Adrenal gland (tissue), 12 donors: Measurements from ENCODE around the gene TSPAN15. TPM values are rescaled to one million over a fixed set of nuclear protein-coding genes. Genes with fewer than 3 reads are reported as not detected.
"Not testable (repeated sequence)": the region's sequence is repeated elsewhere in the genome, so short reads cannot be mapped to it uniquely, and the experiment has no call there.

ENCODE experiments used
- DNase-seq, 7 donors: peaks; one replicate each; pipeline ENCODE4 v3.0.0-alpha.2; 2019 to 2020
- H3K27ac ChIP-seq, 5 donors: fragments of 200-600 bp; sonication (generic) in 4 of 5; 1 replicate in 3 of 5; 2 replicates in 2 of 5; pipeline versions ENCODE4 v1.5.1 to v1.8.0; 2016 to 2020; ENCODE audit warnings: mild to moderate bottlenecking in 1 of 5
- H3K27me3 ChIP-seq: fragments of 200-600 bp; 2 replicates; pipeline ENCODE4 v1.8.0; 2021
- H3K36me3 ChIP-seq, 2 donors: fragments of 200-600 bp; replicated peaks in 1 of 2; 1 replicate in 1 of 2; 2 replicates in 1 of 2; pipeline versions ENCODE4 v1.5.1 to v1.8.0; 2018 to 2022
- H3K4me1 ChIP-seq, 2 donors: fragments of 200-600 bp; replicated peaks in 1 of 2; 1 replicate in 1 of 2; 2 replicates in 1 of 2; pipeline versions ENCODE4 v1.5.1 to v1.8.0; 2018 to 2021
- H3K4me3 ChIP-seq, 4 donors: fragments of 200-600 bp; sonication (generic) in 3 of 4; one replicate each; pipeline ENCODE4 v1.5.1; 2016 to 2018
- H3K9me3 ChIP-seq, 3 donors: fragments of 200-600 bp; sonication (generic) in 1 of 3; replicated peaks in 1 of 3; 1 replicate in 2 of 3; 2 replicates in 1 of 3; pipeline versions ENCODE4 v1.5.1 to v1.8.0; 2016 to 2021
- CTCF ChIP-seq, 6 experiments: fragments of 450-650 bp in 4 of 6; fragments of 200-600 bp in 2 of 6; sonication (generic) in 1 of 6; IDR thresholded peaks; 1 replicate in 5 of 6; 2 replicates in 1 of 6; pipeline versions ENCODE4 v1.5.1 to v1.8.0; 2016 to 2021; ENCODE audit warnings: antibody characterized with exemption in 6 of 6, mild to moderate bottlenecking in 2 of 6, moderate library complexity in 1 of 6
- POLR2A ChIP-seq, 2 donors: fragments of 450-650 bp; IDR thresholded peaks; one replicate each; pipeline ENCODE4 v1.6.1; 2017; ENCODE audit warnings: antibody characterized with exemption in 2 of 2, mild to moderate bottlenecking in 2 of 2, moderate library complexity in 1 of 2
- WGBS, 4 donors: extraction: QIAGEN DNeasy Blood & Tissue Kit in 2 of 4; methylation state at CpG; one replicate each; pipeline versions ENCODE4 v1.1.5 to v1.1.7; 2013 to 2017; 5-methylcytosine and 5-hydroxymethylcytosine counted together
- intact Hi-C, 2 donors: fragments of 100-400 bp; cut with DNase I; formaldehyde crosslinking; loops; one replicate each; pipeline versions ENCODE4 v1.14.1 to v1.15.0; 2022 to 2023
- polyA plus RNA-seq, 3 donors: library from polyadenylated mRNA; stranded (reverse); fragments of 200-250 nt in 2 of 3; fragments of 350-450 nt in 1 of 3; fragmentation: Illumina TruSeq in 1 of 3; extraction: RNeasy Lipid Tissue Mini Kit (QIAGEN cat#74804) in 1 of 3; gene quantifications; one replicate each; pipeline ENCODE4 v1.2.3, GENCODE V29; 2013 to 2014
- total RNA-seq, 9 donors: library from RNA; depleted of rRNA in 4 of 9; stranded (reverse); fragments of >200 nt in 4 of 9; fragments of 120-200 nt in 1 of 9; fragmentation: NEBNext Ultra II Directional in 1 of 9; extraction: Animal tissue kit (Norgen Biotek cat#: 25700) in 1 of 9; gene quantifications; one replicate each; pipeline versions ENCODE4 v1.1.0 to v1.2.4, GENCODE V29; 2013 to 2023
- donor health status: healthy with polysubstance abuse.
- donor health status: Bipolar disorder and iron deficiency.
- donor health status: DM: yes; HTN: yes; CAD: no.
- donor health status: DM: no; HTN: no; CAD: no.
- donor health status: DM: no; HTN: no; CAD: no.
- donor health status: DM: yes; HTN: yes; CAD: no.

Gene TSPAN15
- total and polyA plus RNA-seq, 12 donors: 5.6 to 14.8 (median 10.8) TPM

DNA sequence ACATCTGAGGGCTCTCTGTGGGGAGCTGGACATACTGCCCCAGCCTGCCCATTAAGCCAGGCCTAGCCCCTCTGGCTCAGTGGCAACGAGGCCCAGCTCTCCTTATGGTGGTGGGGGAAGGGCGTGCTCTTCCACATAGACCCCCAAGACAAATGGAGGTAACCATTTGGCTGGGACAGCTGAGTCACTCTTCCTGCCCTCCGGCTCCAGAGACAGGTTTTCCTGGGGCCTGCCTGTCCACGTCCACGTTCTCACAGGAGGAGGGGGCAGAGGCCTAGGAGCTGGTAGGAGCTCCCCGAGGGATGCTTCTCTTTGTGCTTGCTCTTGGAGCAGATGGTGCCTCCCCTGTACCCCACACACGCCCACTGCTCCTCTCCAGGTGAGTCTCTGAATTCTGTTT, 33.5 kb downstream of the TSPAN15 start:
- H3K4me3 ChIP-seq: no peak overlapping the region
- intact Hi-C loops: no loop called here
- H3K36me3 ChIP-seq: no peaks in the 10 kb centered on the region
- no peak for TF ChIP-seq POLR2A (IDR thresholded peaks at IDR 0.05)
- no peak for TF ChIP-seq CTCF (IDR thresholded peaks at IDR 0.05)
- DNase-seq: no peak
- H3K27me3 ChIP-seq: no peaks in the 10 kb centered on the region
- 81 to 88% (median 83%) methylated on average over 5 to 7 of the region's 7 CpGs for WGBS, 4 donors
- H3K27ac ChIP-seq: no peak overlapping the region
- H3K4me1 ChIP-seq: peaks cover 2 to 10% of the 10 kb centered on the region in 2 donors
- no peaks in the 10 kb centered on the region for H3K9me3 ChIP-seq

- H3K9me3 ChIP-seq: no peaks in the 10 kb centered on the region
- TF ChIP-seq POLR2A (IDR thresholded peaks at IDR 0.05): no peak
- TF ChIP-seq CTCF (IDR thresholded peaks at IDR 0.05): no peak
- H3K36me3 ChIP-seq: no peaks in the 10 kb centered on the region
- intact Hi-C loops: no loop called here
- H3K27ac ChIP-seq: no peak overlapping the region
- 71 to 75% (median 73%) methylated on average over 4 to 9 of the region's 9 CpGs for WGBS, 4 donors
- DNase-seq: no peak
- no peaks in the 10 kb centered on the region for H3K4me1 ChIP-seq
- H3K4me3 ChIP-seq: no peak overlapping the region
- H3K27me3 ChIP-seq: no peaks in the 10 kb centered on the region
Measured at GRCh38 chr10:69486922-69487730, 35.9 kb downstream of the TSPAN15 start.

- intact Hi-C loops, H3K4me1 ChIP-seq, H3K27ac ChIP-seq, H3K36me3 ChIP-seq, DNase-seq, H3K9me3 ChIP-seq, H3K27me3 ChIP-seq, H3K4me3 ChIP-seq: not testable (repeated sequence)
- 89 to 96% (median 92%) methylated on average over 4 of the region's 4 CpGs for WGBS, 4 donors
Measured at GRCh38 chr10:69488149-69488844, 37.0 kb downstream of the TSPAN15 start.

DNA sequence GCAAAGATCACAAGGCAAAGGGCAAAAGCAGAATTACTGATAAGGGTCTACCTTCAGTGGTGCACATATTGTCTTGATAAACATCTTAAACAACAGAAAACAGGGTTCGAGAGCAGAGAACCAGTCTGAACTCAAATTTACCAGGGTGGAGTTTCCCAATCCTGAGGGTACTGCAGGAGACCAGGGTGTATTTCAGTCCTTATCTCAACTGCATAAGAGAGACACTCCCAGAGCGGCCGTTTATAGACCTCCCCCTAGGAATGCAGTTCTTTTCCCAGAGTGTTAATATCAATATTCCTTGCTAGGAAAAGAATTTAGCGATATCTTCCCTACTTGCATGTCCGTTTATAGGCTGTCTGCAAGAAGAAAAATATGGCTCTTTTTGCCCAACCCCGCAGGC, 37.6 kb downstream of the TSPAN15 start:
- H3K9me3 ChIP-seq, H3K27me3 ChIP-seq, H3K27ac ChIP-seq, H3K36me3 ChIP-seq, DNase-seq, H3K4me3 ChIP-seq, H3K4me1 ChIP-seq, intact Hi-C loops: not testable (repeated sequence)
- 70 to 88% (median 86%) methylated on average over 6 of the region's 6 CpGs for WGBS, 4 donors

DNA sequence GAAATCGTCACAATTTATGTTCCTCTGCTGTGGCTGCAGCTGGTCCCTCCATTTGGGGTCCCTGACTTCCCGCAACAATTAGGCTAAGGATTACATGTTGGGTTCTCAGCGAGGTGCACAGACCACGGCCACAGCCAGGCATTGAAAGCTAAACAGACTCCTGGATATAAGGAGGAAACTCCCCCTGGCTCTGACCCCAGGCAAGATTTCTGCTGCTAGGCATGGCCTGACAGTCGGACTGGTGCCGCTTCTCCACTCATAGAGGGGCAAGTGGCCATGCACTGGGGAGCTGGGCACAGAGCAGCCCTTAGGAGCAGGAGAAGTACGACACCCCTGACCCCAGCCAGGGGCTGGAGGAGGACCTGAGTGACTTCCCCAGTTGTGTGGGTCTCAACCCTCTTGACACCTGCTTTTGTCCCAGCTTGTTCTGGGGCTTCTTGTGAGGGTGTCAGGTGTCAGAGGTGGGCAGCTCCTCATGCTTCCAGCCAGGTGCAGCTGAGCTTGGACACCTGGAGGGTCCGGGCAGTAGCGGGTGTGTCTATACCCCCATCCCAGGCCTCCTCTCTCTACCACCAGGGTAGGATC, 38.3 kb downstream of the TSPAN15 start:
- 92 to 97% (median 96%) methylated on average over 4 to 9 of the region's 9 CpGs for WGBS, 4 donors
- Histone ChIP-seq H3K27ac (no peak overlapping the region), H3K9me3 (no peaks in the 10 kb centered on the region), H3K4me1 (no peaks in the 10 kb centered on the region), H3K36me3 (no peaks in the 10 kb centered on the region), H3K27me3 (no peaks in the 10 kb centered on the region), H3K4me3 (no peak overlapping the region)
- no peak for DNase-seq
- intact Hi-C loops: no loop called here
- TF ChIP-seq POLR2A (IDR thresholded peaks at IDR 0.05) (no peak), CTCF (IDR thresholded peaks at IDR 0.05) (no peak)
